NB4 (cell line): ENCODE measurements around the gene CDH15.

Experiments
- DNase-seq: peaks from one replicate; pipeline ENCODE4 v3.0.0; 2010; ENCODE audit warnings: low read depth
- H3K4me3 ChIP-seq: one replicate; pipeline ENCODE4 v1.5.1; 2011; ENCODE audit warnings: mild to moderate bottlenecking, low read depth, low read length, moderate library complexity
- CTCF ChIP-seq: IDR thresholded peaks from one replicate; pipeline ENCODE4 v1.5.1; 2012; ENCODE audit warnings: low read depth, low read length
- MAX ChIP-seq: IDR thresholded peaks from 2 replicates; pipeline ENCODE4 v1.6.1; 2011; ENCODE audit warnings: low read depth, low read length
- MYC ChIP-seq: IDR thresholded peaks from 2 replicates; pipeline ENCODE4 v1.6.1; 2011; ENCODE audit warnings: low read depth, low read length
- POLR2A ChIP-seq: IDR thresholded peaks from 2 replicates; pipeline ENCODE4 v1.6.1; 2011; ENCODE audit warnings: mild to moderate bottlenecking; ENCODE audit not compliant: insufficient read length; ENCODE audit errors: extremely low read depth

The CDH15 gene

GRCh38 chr16:89174055-89174827 lies 2.7 kb downstream of the CDH15 start:
- peak; percentile 56 for DNase-seq
- TF ChIP-seq MAX (no peak), MYC (no peak), CTCF (no peak), POLR2A (no peak)
- H3K4me3 ChIP-seq: no peak overlapping the region

- DNase-seq: no peak
- TF ChIP-seq CTCF: no peak
- no peak for TF ChIP-seq POLR2A
- no peak for TF ChIP-seq MYC
- TF ChIP-seq MAX: no peak
- no peak overlapping the region for H3K4me3 ChIP-seq
Measured at GRCh38 chr16:89174877-89175276, 3.3 kb downstream of the CDH15 start.

- no peak for DNase-seq
- H3K4me3 ChIP-seq: no peak overlapping the region
- TF ChIP-seq CTCF (no peak), MYC (no peak), POLR2A (no peak), MAX (no peak)
Measured at GRCh38 chr16:89175280-89176146, 4.0 kb downstream of the CDH15 start.

GRCh38 chr16:89176147-89176690 lies 4.7 kb downstream of the CDH15 start:
- no peak for TF ChIP-seq MYC
- TF ChIP-seq CTCF: no peak
- TF ChIP-seq POLR2A: no peak
- TF ChIP-seq MAX: no peak

GRCh38 chr16:89176717-89177116 lies 5.2 kb downstream of the CDH15 start:
- no peak for TF ChIP-seq POLR2A
- TF ChIP-seq MAX: no peak
- TF ChIP-seq CTCF: no peak
- no peak for TF ChIP-seq MYC
- DNase-seq: no peak
- no peak overlapping the region for H3K4me3 ChIP-seq

More at GRCh38 chr16:89176147-89176690, 4.7 kb downstream of the CDH15 start:
- no peak for DNase-seq
- H3K4me3 ChIP-seq: no peak overlapping the region
